Tibial nerve (tissue), 3 donors: ENCODE data around the gene GULP1.

Experiments
- CTCF ChIP-seq, 5 experiments: fragments of 200-600 bp in 3 of 5; fragments of 450-650 bp in 2 of 5; sonication (generic) in 3 of 5; IDR thresholded peaks; one replicate each; pipeline ENCODE4 v1.5.1; 2016 to 2019; ENCODE audit warnings: antibody characterized with exemption in 5 of 5, mild to moderate bottlenecking in 3 of 5, moderate library complexity in 2 of 5
- POLR2A ChIP-seq, 2 donors: fragments of 450-650 bp; IDR thresholded peaks; one replicate each; pipeline ENCODE4 v1.6.1; 2017; ENCODE audit warnings: antibody characterized with exemption in 2 of 2, mild to moderate bottlenecking in 2 of 2, moderate library complexity in 2 of 2

GRCh38 chr2:188601927-188602326 lies 310.3 kb downstream of the GULP1 start:
- TF ChIP-seq CTCF (IDR thresholded peaks at IDR 0.05): no peak
- TF ChIP-seq POLR2A (IDR thresholded peaks at IDR 0.05): no peak
